ENCODE data around the gene SCNN1A.
"Not testable (repeated sequence)": the region's sequence is repeated elsewhere in the genome, so short reads cannot be mapped to it uniquely, and the experiment has no call there.

SCNN1A gene

GRCh38 chr12:6346235-6346832 lies 29.0 kb downstream of the SCNN1A start:
- ATAC-seq = no peak

DNA sequence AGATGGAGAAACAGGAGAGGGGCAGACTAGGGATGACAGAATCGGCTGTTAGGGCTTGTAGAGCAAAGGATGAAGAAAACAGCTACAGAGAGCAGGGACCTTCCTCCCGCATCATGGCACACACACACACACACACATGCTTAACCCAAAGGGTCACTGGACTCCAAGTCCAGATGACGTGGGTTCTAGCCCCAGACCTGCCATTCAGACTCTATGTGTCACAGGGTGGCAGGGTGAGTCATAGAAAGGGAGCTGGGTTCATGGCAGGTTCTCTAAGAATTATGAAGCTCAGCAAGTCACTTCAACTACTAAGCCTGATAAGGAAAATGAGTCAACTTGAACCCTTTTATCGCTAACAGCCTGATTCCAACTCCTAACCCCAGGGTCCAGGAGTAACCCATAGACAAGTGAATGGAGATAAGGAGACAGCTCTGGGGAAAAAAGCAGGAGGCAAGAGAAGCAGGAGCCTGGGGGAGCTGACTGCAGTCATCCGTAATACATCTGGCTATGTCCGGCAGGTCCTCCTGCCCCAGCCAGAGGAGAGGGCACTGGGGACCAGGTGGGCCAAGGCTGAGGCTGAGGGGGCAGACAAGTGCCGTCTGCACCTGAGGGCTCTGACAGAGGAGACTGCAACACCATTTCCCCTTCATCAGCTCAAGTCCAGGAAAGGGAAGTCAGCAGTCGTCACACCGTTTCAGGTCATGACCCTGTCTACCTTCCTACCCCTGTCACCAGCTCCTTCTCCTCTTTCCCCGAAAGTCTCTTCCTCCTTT lies 29.9 kb downstream of the SCNN1A start:
- ATAC-seq = peak; percentile 80 to 83

DNA sequence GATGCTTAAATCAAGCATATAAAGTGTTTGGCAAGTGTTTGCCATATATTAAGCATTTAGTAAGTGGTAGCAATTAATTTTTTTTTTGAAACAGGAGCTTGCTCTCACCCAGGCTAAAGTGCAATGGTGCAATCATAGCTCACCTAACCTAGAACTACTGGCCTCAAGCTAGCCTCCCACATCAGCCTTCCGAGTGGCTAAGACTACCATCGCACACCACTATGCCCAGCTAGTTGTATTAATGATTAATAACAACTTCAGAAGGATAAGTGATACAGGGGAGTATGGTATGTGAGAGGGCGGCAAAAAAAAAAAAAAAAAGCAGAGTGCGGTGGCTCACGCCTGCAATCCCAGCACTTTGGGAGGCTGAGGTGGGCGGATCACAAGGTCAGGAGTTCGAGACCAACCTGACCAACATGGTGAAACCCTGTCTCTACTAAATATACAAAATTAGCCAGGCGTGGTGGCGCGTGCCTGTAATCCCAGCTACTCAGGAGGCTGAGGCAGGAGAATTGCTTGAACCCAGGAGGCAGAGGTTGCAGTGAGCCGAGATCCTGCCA lies 31.2 kb downstream of the SCNN1A start:
- ATAC-seq = not testable (repeated sequence)

DNA sequence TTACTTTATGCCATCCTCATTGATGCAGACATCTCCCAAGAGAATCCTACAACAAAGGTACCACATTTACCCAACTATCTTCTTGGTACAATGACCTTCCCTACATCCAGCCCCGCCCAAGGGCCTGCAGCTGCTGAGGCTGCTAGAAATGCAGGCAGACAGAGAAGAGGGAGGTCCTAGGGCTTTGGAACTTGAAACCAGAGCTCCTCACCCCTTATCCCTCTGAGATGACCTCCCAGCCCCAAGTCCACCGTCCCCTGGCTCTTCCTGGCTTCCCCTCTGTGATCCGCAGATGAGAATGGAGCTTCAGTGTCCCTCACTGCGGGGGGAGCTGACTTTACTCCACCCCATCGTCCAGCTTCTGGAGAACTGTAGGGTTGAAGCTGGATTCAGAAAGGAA lies 31.8 kb downstream of the SCNN1A start:
- ATAC-seq = no peak

DNA sequence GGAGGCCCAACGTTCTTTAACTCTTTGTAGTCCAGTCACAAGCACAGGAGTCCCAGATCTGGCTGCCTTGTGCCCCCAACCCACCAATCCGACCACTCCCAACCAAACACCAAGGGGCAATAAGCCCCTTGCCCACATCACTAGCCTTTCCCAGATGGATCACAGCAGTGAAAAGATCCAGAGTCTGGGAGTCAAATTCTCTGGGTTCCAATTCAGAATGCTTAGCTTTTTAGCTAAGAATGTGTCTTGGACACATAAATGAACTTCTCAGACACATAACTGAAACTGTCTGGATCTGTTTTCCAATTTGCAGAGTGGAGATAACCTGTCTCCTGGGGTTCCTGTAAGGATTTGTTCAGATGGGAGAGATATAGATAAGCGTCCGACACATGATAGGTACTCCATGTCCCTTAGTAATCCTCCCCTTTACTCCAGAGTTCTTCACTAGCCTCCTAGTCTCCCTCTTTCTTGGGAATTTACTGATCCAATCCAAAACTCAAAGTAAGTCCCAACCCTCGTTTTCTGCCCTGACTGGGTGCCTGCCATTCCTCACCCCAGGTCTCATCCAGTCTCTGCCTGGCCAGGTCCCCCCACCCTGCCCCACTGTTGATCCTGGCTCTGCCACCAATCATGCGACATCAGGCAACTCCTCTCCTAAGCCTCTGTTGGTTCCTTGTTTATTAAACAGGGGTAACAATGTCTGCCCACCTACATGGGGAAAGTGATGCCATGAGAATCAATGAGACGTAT lies 33.0 kb downstream of the SCNN1A start:
- ATAC-seq = no peak

- peak; percentile 41 to 46 for ATAC-seq
Measured at GRCh38 chr12:6341417-6342139, 33.8 kb downstream of the SCNN1A start, which contains the start of gene TNFRSF1A. Gene TNFRSF1A (minus strand): TSS chr12:6342076. CDS start chr12:6341814, 262 bp downstream.

DNA sequence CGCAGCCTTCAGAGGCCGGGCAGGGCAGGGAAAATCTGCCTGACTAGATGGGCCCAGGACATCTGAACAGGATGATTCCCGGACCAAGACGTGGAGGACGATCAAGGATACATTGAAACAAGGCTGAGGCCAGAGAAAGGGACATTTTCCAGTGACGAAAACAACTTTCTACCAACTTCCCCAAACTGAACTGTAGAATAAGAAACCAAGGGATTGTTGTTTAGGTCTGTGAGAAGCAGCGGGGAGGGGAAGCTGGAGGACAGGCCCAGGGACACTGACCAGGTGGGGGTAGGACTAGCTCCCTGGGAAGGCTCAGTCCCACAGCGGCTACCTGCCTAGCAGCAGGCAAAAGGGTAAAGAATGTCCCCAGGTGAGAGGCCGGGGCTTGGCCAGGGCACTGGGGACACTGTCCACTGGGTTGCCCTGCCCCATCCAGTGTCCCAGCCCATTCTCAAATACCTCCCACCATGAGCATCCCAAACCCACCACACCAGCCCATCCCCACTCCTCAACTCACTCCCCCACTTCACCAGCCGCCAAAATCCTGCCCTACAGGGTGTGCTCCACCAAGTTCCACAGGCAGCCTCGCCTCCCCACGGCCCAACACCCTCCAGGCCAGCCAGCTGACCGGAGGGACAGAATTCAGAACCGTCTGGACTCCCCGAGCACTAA lies 34.5 kb downstream of the SCNN1A start:
- ATAC-seq = no peak

GRCh38 chr12:6340032-6340638 lies 35.2 kb downstream of the SCNN1A start:
- no peak for ATAC-seq

DNA sequence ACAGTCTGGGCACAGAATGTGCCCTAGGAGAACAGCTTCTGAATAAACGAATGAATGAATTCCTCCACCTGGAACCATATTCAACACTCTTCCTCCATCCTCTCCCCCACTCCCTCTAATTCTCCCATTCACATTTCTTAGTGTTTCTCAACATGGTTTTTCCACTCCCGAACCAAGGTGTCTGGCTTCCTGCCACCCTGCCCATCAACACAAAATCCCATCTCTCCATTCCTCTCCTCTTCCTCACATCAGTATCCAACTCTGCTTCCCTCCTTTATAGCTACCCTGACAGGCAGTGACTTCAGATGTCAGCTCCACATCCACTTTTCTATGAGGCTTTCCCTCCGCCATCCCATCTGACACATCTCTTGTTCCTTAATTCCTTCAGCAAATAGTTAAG lies 36.4 kb downstream of the SCNN1A start:
- no peak for ATAC-seq

DNA sequence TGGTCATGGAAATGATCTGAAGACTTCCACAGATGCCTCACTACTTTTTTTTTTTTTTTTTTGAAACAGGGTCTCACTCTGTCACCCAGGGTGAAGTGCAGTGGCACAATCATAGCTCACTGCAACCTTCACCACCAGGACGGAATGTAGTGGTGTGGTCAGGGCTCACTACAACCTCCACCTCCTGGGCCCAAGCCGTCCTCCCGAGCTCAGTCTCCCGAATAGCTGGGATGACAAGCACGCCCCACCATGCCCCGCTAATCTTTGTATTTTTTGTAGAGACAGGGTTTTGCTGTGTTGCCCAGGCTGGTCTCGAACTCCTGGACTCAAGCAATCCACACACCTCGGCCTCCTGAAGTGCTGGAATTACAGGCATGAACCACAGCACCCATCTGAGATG lies 36.8 kb downstream of the SCNN1A start:
- ATAC-seq = not testable (repeated sequence)

DNA sequence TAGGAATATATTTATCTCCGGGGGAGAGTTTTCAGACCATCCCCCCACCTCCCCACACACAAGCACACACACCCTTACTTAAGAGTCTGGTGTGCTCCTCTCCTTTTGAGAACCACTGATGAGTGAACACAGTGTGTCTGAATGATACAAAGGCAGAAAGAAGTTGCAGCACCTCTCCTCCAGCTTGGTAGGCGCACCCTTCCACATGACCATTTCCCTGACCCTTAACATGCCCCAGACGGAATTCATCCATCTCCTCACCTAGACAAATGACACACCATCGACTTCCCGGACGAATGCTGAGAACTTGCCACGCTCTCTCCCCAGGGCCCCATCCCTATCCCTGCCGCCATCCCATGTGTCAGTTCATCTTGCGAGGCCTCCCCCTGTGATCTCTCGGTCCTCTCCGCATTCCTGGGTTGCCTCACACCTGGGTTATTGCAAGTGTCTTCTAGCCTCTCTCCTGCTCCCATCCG lies 37.4 kb downstream of the SCNN1A start:
- ATAC-seq = no peak

DNA sequence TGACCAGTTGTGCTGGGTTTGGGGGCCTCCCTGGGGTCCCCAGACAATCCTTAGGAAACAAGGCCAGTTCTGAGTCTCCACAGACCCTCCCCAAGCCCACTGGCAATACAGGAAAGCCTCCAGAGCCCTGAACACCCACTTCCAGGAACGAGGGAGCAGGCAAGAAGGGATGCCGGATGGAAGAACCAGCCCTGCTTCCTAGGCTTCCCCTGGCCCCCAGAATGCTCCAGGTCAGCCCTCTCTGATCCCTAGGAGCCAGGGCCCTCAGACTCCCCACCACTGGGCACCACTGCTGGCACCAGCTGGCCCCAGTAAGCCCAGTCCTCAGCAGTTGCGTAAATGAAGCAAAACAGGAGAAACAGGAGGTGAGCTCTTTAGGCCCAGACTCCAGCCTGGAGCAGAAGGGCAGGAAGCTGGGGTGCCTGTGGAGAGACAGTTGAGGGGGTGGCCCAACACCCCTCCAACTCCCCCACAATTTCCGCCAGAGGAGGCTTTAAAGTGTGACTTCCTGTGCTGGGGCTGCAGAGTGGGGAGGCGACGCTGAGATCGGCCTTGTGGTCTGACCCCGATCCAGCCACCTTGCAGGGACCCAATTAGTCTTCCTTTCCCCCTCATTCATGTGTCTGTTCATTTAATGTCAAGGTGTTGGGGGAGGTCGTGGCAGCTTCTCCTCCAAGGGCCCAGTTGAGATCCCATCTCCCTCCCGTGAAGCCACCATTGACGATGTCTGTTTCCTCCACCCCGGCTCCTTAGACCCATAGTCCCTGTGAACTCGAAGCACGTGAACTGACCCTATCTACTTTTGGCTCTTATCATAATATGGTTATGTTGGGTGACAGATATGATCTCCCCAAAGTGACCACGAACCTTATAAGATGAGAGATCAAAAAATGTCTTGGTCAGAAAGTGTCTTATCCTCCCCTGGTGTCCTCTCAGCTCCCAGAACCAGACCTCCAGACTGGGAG lies 38.2 kb downstream of the SCNN1A start:
- ATAC-seq = no peak

DNA sequence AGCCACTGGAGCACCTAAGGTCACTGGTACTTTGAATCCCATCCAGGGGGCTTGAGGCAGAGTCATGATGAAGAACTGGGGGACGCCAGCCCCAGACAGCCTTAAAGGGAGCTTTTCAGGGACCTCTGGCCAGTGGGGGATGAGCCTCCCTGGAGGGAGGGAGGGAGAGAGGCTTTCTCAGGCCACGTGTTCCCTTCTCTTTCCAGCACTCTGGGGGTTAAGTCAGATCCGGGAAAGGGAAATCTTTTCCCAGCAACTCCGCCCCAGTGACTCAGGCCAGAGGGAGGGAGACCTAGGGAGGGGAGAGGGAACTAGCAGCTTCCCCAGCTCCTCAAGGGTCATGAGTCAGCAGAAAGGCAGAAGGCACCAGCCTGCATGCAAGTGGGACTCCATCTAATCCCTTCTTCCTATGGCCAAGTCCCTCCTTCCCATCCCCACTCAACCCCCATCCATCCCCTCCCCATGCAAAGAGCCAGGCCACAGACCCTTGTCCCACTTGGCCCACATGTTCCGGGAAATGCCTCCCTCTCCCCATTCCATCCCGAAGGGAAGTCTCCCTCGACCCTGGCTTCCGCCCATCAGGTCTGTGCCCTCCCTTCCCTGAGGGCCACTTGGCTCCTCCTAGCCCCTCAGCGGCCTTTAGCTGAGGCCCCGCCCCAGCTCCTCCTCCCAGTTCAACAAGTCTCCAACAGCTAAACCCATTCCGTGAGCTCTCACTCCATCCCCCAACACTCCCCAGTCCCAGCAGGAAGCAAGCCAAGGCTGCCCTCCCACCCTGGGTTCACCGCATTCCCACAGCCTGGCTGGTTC lies 39.1 kb downstream of the SCNN1A start:
- peak; percentile 14 to 18 for ATAC-seq

DNA sequence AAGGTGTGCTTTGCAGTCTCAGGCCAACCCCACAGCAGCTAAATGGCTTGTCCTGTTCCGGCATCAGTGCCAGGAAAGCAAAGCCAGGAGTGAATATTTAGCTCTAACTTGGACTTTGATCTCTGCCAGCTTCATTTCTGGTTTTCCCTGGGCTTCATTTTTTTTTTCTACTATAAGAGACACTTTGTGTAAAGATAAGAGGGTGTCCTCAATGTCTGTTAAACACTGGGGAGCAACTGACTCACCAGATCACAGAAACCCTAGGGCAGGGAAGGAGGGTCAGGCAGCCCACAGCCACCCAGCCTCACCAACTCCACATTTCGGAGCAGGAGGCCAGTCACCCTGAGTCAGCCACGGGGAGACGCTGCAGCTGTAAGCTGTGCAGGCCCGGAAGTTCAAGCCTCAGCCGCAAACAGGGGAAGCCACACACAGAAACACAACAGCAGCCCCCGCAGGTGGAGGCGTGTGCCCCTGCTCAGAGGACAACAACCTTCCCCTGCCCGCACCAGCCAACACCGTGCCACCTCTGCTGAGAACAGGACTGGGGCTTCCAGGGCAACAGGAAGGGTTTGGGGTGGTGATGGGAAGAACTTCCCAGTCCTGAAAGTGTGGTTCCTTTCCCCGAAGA lies 39.8 kb downstream of the SCNN1A start:
- ATAC-seq = peak; percentile 91 to 92

GRCh38 chr12:6334940-6335450 lies 40.4 kb downstream of the SCNN1A start:
- ATAC-seq = no peak

GRCh38 chr12:6334359-6334758 lies 41.0 kb downstream of the SCNN1A start:
- no peak for ATAC-seq

DNA sequence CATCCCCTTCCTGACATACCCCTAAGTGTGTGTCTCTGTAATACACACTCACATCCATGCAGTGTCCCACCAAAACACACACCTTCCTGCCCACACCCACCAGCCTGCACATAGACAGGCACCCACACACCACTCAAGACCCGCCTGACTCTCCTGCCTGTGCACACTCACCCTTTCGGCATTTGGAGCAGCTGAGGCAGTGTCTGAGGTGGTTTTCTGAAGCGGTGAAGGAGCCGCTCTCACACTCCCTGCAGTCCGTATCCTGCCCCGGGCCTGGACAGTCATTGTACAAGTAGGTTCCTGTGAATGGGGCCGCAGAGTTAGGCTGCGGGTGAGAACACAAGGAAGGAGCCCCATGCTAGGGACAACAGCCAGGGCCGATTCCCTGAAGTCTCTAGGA lies 41.8 kb downstream of the SCNN1A start:
- no peak for ATAC-seq

GRCh38 chr12:6333029-6333428 lies 42.3 kb downstream of the SCNN1A start:
- no peak for ATAC-seq

DNA sequence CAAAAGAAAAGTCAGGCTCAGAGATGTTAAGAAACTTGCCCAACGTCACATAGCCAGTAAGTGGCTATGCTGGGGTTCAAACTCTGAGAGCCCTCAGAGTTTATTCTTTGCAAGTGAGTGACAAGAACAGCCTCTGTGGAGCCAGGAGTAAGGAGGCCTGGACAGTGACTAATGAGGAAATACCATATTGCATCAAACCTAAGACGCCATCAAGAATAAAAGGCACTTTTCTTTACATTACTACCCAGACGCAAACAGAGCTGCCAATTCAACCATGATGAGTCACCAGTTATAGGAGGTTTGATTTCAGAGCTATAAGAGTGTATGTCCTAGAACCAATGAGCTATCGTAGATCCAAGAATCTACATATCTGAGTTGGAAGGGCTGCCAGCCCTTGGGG lies 42.9 kb downstream of the SCNN1A start:
- ATAC-seq = no peak

All from activated CD4-positive, CD25-positive, alpha-beta regulatory T cell treated with anti-CD3 and anti-CD28 coated beads, Interleukin-2, amount 50 U/mL, for 24 hours (primary cell).